ENCODE measurements around the gene TM9SF2. TPM values are rescaled to one million over a fixed set of nuclear protein-coding genes. Genes with fewer than 3 reads are reported as not detected.
A peak's percentile ranks its signal among the peaks of the same experiment; 100 is the strongest.

TM9SF2 gene
- total and polyA plus RNA-seq, 9 donors: 57.7 to 122 (median 70.6) TPM

DNA sequence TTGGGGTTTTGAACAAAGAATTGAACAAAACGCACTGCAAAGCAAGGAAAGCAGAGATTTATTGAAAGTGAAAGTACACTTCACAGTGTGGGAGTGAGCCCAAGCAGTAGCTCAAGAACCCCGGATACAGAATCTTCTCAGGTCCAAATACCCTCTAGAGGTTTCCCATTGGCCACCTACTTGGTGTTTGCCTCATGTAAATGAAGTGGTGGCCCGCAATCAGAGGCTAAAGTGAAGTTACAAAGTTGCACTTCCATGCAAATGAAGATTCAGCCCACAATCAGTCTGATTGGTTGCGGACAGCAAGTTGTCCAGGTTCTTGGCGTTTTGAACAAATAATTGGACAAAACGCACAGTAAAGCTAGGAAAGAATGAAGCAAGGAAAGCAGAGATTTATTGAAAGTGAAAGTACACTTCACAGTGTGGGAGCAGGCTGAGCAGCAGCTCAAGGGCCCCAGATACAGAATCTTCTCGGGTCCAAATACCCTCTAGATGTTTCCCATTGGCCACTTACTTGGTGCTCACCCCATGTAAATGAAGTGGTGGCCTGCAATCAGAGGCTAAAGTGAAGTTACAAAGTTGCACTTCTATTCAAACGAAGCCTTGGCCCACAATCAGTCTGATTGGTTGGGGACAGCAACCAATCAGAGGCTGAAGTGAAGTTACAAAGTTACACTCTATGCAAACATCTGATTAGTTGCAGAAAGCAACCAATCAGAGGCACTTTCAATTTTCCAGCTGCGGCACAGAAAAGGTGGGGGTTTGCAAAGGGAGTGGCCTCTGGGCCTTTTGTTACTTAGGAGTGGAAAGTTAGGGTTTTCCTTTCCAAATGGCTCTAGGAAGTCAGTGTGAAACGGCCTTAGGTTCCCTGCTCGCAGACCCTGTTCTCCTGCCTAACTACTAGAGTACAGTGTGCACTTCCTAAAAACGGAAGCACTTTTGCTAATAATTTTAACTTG, 4.8 kb upstream of the TM9SF2 start:
- intact Hi-C loops (cut with DNase I): no loop called here
- 53 to 59% (median 55%) methylated on average over 12 of the region's 12 CpGs for WGBS, 3 donors
- peak; percentile 31 to 70 (median 45) for DNase-seq

DNA sequence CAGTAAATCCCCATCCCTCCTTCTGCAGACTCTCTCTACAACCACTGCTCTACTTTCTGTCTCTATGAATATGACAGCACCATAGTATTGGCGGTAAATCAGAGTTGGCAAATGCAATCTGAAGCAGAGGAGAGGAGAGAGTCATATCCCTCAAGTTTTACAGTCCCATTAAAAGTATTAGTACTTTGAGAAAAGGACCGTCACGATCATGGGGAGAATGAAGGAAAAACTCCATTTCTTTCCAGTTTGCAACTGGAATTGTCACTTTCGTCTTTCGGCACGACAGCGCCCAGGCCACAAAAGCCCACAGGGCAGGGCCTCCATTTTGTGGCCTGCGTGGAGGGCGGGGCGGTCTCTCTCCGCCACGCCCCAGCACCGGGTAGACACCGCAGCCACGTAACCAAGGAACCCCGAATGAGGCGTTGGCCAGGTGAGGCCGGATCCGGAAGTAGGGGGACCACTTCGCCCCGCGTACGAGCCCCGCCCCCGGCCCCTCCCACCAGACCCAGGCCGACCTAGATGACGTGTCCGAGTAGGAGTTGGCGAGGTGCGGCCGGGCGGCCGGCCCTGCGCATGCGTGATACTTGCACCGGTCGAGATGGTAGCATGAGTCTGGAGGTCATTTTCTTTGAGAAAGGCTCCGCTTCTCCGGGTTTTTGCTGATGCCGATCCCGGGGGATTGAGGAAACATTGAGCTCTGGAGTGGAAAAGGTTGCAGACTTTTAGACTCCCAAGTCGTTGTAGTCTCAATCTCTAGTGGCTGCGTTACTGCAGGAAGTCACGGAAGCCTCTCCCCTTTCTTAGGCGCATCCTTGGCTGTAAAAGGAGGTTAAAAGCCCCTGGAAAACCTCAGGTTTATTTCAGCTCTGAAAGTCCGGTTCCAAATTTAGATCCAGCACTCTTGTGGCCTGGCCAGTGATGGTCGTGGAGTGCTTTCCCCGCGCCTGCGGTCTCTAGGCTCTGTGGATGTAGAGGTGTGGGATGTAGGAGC, 2.8 kb upstream of the TM9SF2 start:
- Histone ChIP-seq H3K9me3 (no peaks in the 10 kb centered on the region), H3K4me3 (peak overlapping the region; percentile 55), H3K27ac (peak overlapping the region; percentile 76 to 89), H3K4me1 (ENCODE audit: insufficient read depth) (peaks cover 5% of the 10 kb centered on the region), H3K27me3 (no peaks in the 10 kb centered on the region), H3K36me3 (no peaks in the 10 kb centered on the region)
- WGBS, 3 donors: 3% methylated on average over 50 of the region's 50 CpGs
- intact Hi-C loops (cut with DNase I): no loop called here
- DNase-seq: peak; percentile 96 to 98 (median 97)
- TF ChIP-seq, protein P1, sequence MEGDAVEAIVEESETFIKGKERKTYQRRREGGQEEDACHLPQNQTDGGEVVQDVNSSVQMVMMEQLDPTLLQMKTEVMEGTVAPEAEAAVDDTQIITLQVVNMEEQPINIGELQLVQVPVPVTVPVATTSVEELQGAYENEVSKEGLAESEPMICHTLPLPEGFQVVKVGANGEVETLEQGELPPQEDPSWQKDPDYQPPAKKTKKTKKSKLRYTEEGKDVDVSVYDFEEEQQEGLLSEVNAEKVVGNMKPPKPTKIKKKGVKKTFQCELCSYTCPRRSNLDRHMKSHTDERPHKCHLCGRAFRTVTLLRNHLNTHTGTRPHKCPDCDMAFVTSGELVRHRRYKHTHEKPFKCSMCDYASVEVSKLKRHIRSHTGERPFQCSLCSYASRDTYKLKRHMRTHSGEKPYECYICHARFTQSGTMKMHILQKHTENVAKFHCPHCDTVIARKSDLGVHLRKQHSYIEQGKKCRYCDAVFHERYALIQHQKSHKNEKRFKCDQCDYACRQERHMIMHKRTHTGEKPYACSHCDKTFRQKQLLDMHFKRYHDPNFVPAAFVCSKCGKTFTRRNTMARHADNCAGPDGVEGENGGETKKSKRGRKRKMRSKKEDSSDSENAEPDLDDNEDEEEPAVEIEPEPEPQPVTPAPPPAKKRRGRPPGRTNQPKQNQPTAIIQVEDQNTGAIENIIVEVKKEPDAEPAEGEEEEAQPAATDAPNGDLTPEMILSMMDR (IDR thresholded peaks at IDR 0.05): peak in 1 of 3 donors; percentile 24
- peak; percentile 45 for TF ChIP-seq POLR2A (IDR thresholded peaks at IDR 0.05)
- no peak for TF ChIP-seq EP300 (IDR thresholded peaks at IDR 0.05)

More for the DNA sequence above, 4.8 kb upstream of the TM9SF2 start:
- Histone ChIP-seq H3K27ac (peak overlapping the region in 1 of 2 donors; percentile 36), H3K9me3 (no peaks in the 10 kb centered on the region), H3K36me3 (no peaks in the 10 kb centered on the region), H3K4me1 (ENCODE audit: insufficient read depth) (peaks cover 3% of the 10 kb centered on the region), H3K4me3 (peak overlapping the region; percentile 3), H3K27me3 (no peaks in the 10 kb centered on the region)
- TF ChIP-seq, protein P1 (IDR thresholded peaks at IDR 0.05): no peak
- TF ChIP-seq EP300 (IDR thresholded peaks at IDR 0.05) (no peak), POLR2A (IDR thresholded peaks at IDR 0.05) (no peak)

DNA sequence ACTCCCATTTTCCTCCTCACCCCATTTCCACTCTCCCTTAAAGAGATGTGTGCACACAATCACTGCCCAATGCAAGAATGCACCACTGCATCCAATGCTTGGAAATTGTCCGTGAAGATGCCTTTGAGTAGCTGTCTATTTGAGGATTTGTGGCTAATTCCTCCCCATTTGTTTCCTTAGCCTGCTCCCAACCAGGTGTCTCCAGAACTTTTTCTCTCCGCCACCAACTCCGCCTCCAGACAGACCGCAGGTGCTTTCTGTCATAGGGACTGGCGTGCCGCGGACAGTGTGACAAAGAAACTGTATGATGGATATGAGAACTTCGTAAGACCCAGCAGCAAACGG, 461 bp upstream of the TM9SF2 start:
- Histone ChIP-seq H3K4me1 (ENCODE audit: insufficient read depth) (peaks cover 5% of the 10 kb centered on the region), H3K27ac (no peak overlapping the region), H3K9me3 (no peaks in the 10 kb centered on the region), H3K36me3 (no peaks in the 10 kb centered on the region), H3K4me3 (peak overlapping the region; percentile 94), H3K27me3 (no peaks in the 10 kb centered on the region)
- 0 to 1% (median 1%) methylated on average over 9 of the region's 9 CpGs for WGBS, 3 donors
- no peak for DNase-seq
- intact Hi-C loops (cut with DNase I): loop anchor here in 1 of 4 donors (10.0 kb wide), 1 partner anchor 56 kb away; no protein-coding TSS in a partner anchor
- TF ChIP-seq EP300 (IDR thresholded peaks at IDR 0.05) (no peak), POLR2A (IDR thresholded peaks at IDR 0.05) (no peak)
- TF ChIP-seq, protein P1 (IDR thresholded peaks at IDR 0.05): no peak

DNA sequence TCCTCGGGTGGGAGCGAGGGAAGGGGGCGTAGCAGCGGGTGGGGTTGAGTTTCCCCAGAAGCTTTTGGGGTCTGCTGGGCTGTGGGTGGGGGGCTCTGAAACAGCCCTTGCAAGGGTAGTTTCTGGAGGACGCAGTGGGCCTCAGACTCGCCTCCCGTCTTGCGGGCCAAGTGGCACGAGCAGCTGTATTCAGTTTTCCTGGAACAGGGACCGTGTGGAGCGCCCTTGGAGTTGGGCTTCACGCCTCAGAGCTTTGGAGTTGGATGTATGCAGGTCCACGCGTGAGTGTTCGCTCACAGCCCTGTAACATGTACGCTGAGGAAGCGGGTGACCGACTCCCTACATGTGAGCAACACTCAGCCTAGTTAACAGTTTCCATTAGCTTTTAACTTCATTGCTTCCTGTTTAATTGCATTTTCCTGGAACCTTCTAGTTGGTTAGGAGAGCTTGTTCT, 603 bp downstream of the TM9SF2 start:
- 0 to 2% (median 1%) methylated on average over 18 of the region's 18 CpGs for WGBS, 3 donors
- Histone ChIP-seq H3K27ac (no peak overlapping the region), H3K4me1 (ENCODE audit: insufficient read depth) (peaks cover 5% of the 10 kb centered on the region), H3K4me3 (peak overlapping the region; percentile 94), H3K27me3 (no peaks in the 10 kb centered on the region), H3K9me3 (no peaks in the 10 kb centered on the region), H3K36me3 (no peaks in the 10 kb centered on the region)
- intact Hi-C loops (cut with DNase I): loop anchor here in 1 of 4 donors (10.0 kb wide), 1 partner anchor 57 kb away; no protein-coding TSS in a partner anchor
- peak in 1 of 5 donors; percentile 23 for DNase-seq
- TF ChIP-seq, protein P1 (IDR thresholded peaks at IDR 0.05): no peak
- TF ChIP-seq EP300 (IDR thresholded peaks at IDR 0.05) (no peak), POLR2A (IDR thresholded peaks at IDR 0.05) (no peak)
